BE2C (cell line): ENCODE results near the gene GJA8. TPM values are rescaled to one million over a fixed set of nuclear protein-coding genes. Genes with fewer than 3 reads are reported as not detected.
A peak's percentile ranks its signal among the peaks of the same experiment; 100 is the strongest.
"Not testable (repeated sequence)": the region's sequence is repeated elsewhere in the genome, so short reads cannot be mapped to it uniquely, and the experiment has no call there.

Source experiments
- DNase-seq: peaks from one replicate; pipeline ENCODE4 v3.0.0-alpha.2; 2020
- H3K27me3 ChIP-seq: fragments of 250-450 bp; sonication (Bioruptor Pico); 2 replicates; pipeline ENCODE4 v1.5.1; 2020; ENCODE audit warnings: mild to moderate bottlenecking
- H3K36me3 ChIP-seq: fragments of 250-450 bp; sonication (Bioruptor Pico); 2 replicates; pipeline ENCODE4 v1.5.1; 2020; ENCODE audit warnings: mild to moderate bottlenecking
- H3K4me1 ChIP-seq: fragments of 250-450 bp; sonication (Bioruptor Pico); 2 replicates; pipeline ENCODE4 v1.5.1; 2020
- H3K4me3 ChIP-seq: 2 replicates; pipeline ENCODE4 v1.5.1; 2011; ENCODE audit warnings: low read depth, low read length
- H3K9me3 ChIP-seq: fragments of 250-450 bp; sonication (Bioruptor Pico); 2 replicates; pipeline ENCODE4 v1.5.1; 2020
- CTCF ChIP-seq: IDR thresholded peaks from 2 replicates; pipeline ENCODE4 v1.5.1; 2012; ENCODE audit warnings: mild to moderate bottlenecking, low read depth, low read length
- polyA plus RNA-seq: library from polyadenylated mRNA; unstranded; fragments of >200 nt; gene quantifications from one replicate; pipeline ENCODE4 v1.2.1, GENCODE V29; 2012; ENCODE audit warnings: low read depth, missing spikeins; ENCODE audit not compliant: insufficient read length, insufficient read depth

The GJA8 gene
- not detected for polyA plus RNA-seq

- Histone ChIP-seq H3K4me1 (no peaks in the 10 kb centered on the region; the same call in 1 of the 2 replicates), H3K27me3 (no peaks in the 10 kb centered on the region), H3K36me3 (no peaks in the 10 kb centered on the region), H3K4me3 (no peak within 1 kb of the TSS), H3K9me3 (no peaks in the 10 kb centered on the region)
- no peak for TF ChIP-seq CTCF
- DNase-seq = peak; percentile 24
Measured at GRCh38 chr1:147902253-147902845, at the start of gene GJA8. Gene GJA8 (plus strand): TSS chr1:147902795. CDS start chr1:147907956, 5,161 bp downstream.

GRCh38 chr1:147853391-147853790, 49.2 kb upstream of the GJA8 start:
- no peak overlapping the region for H3K4me3 ChIP-seq
- TF ChIP-seq CTCF = no peak
- H3K4me1 ChIP-seq = no peaks in the 10 kb centered on the region
- H3K27me3 ChIP-seq = peaks cover 3% of the 10 kb centered on the region; the same call in 1 of the 2 replicates
- DNase-seq = no peak
- H3K36me3 ChIP-seq = no peaks in the 10 kb centered on the region
- H3K9me3 ChIP-seq = no peaks in the 10 kb centered on the region

GRCh38 chr1:147854989-147855388, 47.6 kb upstream of the GJA8 start:
- H3K9me3 ChIP-seq, H3K4me1 ChIP-seq, H3K27me3 ChIP-seq, H3K4me3 ChIP-seq, DNase-seq, H3K36me3 ChIP-seq: not testable (repeated sequence)

GRCh38 chr1:147855996-147856395, 46.6 kb upstream of the GJA8 start:
- not testable (repeated sequence) for H3K27me3 ChIP-seq, DNase-seq, H3K36me3 ChIP-seq, H3K4me3 ChIP-seq, H3K9me3 ChIP-seq, H3K4me1 ChIP-seq

- H3K27me3 ChIP-seq, H3K36me3 ChIP-seq, DNase-seq: not testable (repeated sequence)
Measured at GRCh38 chr1:147867204-147867603, 35.4 kb upstream of the GJA8 start.

GRCh38 chr1:147878022-147878421, 24.6 kb upstream of the GJA8 start:
- DNase-seq = no peak

More at GRCh38 chr1:147867204-147867603, 35.4 kb upstream of the GJA8 start:
- not testable (repeated sequence) for H3K4me3 ChIP-seq, H3K9me3 ChIP-seq, H3K4me1 ChIP-seq

GRCh38 chr1:147879911-147880310, 22.7 kb upstream of the GJA8 start:
- H3K4me3 ChIP-seq = no peak overlapping the region
- peaks cover 2% of the 10 kb centered on the region; the same call in 1 of the 2 replicates for H3K27me3 ChIP-seq
- no peak for DNase-seq
- H3K9me3 ChIP-seq = peaks cover 3% of the 10 kb centered on the region; the same call in 1 of the 2 replicates
- H3K36me3 ChIP-seq = no peaks in the 10 kb centered on the region
- H3K4me1 ChIP-seq = no peaks in the 10 kb centered on the region
- no peak for TF ChIP-seq CTCF

More at GRCh38 chr1:147878022-147878421, 24.6 kb upstream of the GJA8 start:
- H3K4me1 ChIP-seq = no peaks in the 10 kb centered on the region
- no peak for TF ChIP-seq CTCF
- no peaks in the 10 kb centered on the region for H3K36me3 ChIP-seq
- H3K27me3 ChIP-seq = no peaks in the 10 kb centered on the region; the same call in 1 of the 2 replicates
- H3K9me3 ChIP-seq = peaks cover 3% of the 10 kb centered on the region; the same call in 1 of the 2 replicates
- no peak overlapping the region for H3K4me3 ChIP-seq

- no peak for TF ChIP-seq CTCF
- Histone ChIP-seq H3K4me3 (no peak overlapping the region), H3K4me1 (no peaks in the 10 kb centered on the region), H3K27me3 (0 out of 2 replicates have a peak, but pooled peaks cover 2% of the 10 kb centered on the region), H3K36me3 (no peaks in the 10 kb centered on the region), H3K9me3 (peaks cover 3% of the 10 kb centered on the region; the same call in 1 of the 2 replicates)
- DNase-seq = no peak
Measured at GRCh38 chr1:147882535-147882934, 20.1 kb upstream of the GJA8 start.
